GM23338 (cell line): Measurements from ENCODE around the gene RBKS. TPM values are rescaled to one million over a fixed set of nuclear protein-coding genes. Genes with fewer than 3 reads are reported as not detected.

Experiments used
- ATAC-seq: fragments of 200-7000 bp; cut with Tn5 transposase; 3 replicates; pipeline ENCODE4 v1.9.1; 2020
- DNase-seq: peaks from one replicate; pipeline ENCODE4 v3.0.0-alpha.2; 2015; ENCODE audit warnings: low spot score
- H2AFZ ChIP-seq: fragments of 200-600 bp; sonication (generic); 2 replicates; pipeline ENCODE4 v1.8.0; 2016; ENCODE audit warnings: antibody characterized with exemption, mild to moderate bottlenecking, moderate library complexity
- H3F3A ChIP-seq: fragments of 200-600 bp; sonication (generic); replicated peaks from 2 replicates; pipeline ENCODE4 v1.8.0; 2017; ENCODE audit warnings: antibody characterized with exemption, mixed run types, low read depth
- H3K27ac ChIP-seq: fragments of 200-600 bp; sonication (generic); 2 replicates; pipeline ENCODE4 v1.6.1; 2016; ENCODE audit warnings: low read depth
- H3K27me3 ChIP-seq: fragments of 200-600 bp; sonication (generic); 2 replicates; pipeline ENCODE4 v1.8.0; 2016; ENCODE audit warnings: mild to moderate bottlenecking, mixed run types, moderate library complexity; ENCODE audit not compliant: insufficient read depth
- H3K36me3 ChIP-seq: fragments of 200-600 bp; sonication (generic); 2 replicates; pipeline ENCODE4 v1.8.0; 2016; ENCODE audit warnings: mild to moderate bottlenecking; ENCODE audit not compliant: insufficient read depth
- H3K4me1 ChIP-seq: fragments of 200-600 bp; sonication (generic); 2 replicates; pipeline ENCODE4 v1.8.0; 2016; ENCODE audit warnings: mild to moderate bottlenecking, moderate library complexity; ENCODE audit not compliant: insufficient read depth
- H3K4me2 ChIP-seq: fragments of 200-600 bp; sonication (generic); 2 replicates; pipeline ENCODE4 v1.7.1; 2017; ENCODE audit warnings: mixed run types
- H3K4me3 ChIP-seq: fragments of 200-600 bp; sonication (generic); 2 replicates; pipeline ENCODE4 v1.6.1; 2016; ENCODE audit warnings: mixed run types
- H3K79me2 ChIP-seq: fragments of 200-600 bp; sonication (generic); replicated peaks from 2 replicates; pipeline ENCODE4 v1.8.0; 2017; ENCODE audit warnings: mild to moderate bottlenecking; ENCODE audit not compliant: insufficient read depth
- H3K9me2 ChIP-seq: fragments of 200-600 bp; sonication (generic); 2 replicates; pipeline ENCODE4 v1.8.0; 2017; ENCODE audit not compliant: insufficient read depth
- H4K20me1 ChIP-seq: fragments of 200-600 bp; sonication (generic); replicated peaks from 2 replicates; pipeline ENCODE4 v1.8.0; 2017; ENCODE audit warnings: mild to moderate bottlenecking; ENCODE audit not compliant: insufficient read depth
- H3K27ac Mint-ChIP-seq: 2 replicates; pipeline ENCODE4 v1.8.0; 2020; ENCODE audit warnings: inconsistent platforms, mild to moderate bottlenecking, moderate library complexity, mixed read lengths
- H3K27me3 Mint-ChIP-seq: 3 replicates; pipeline ENCODE4 v1.8.0; 2022; ENCODE audit warnings: low read depth, mild to moderate bottlenecking, moderate library complexity, mixed read lengths, inconsistent platforms; ENCODE audit not compliant: insufficient read depth, poor library complexity
- H3K36me3 Mint-ChIP-seq: 3 replicates; pipeline ENCODE4 v1.8.0; 2021; ENCODE audit warnings: low read depth, mild to moderate bottlenecking, inconsistent platforms, moderate library complexity, mixed read lengths
- H3K4me1 Mint-ChIP-seq: 3 replicates; pipeline ENCODE4 v1.8.0; 2020; ENCODE audit warnings: mild to moderate bottlenecking, inconsistent platforms, mixed read lengths
- H3K4me3 Mint-ChIP-seq: 3 replicates; pipeline ENCODE4 v1.8.0; 2021; ENCODE audit warnings: moderate library complexity, mild to moderate bottlenecking, inconsistent platforms, mixed read lengths
- H3K9me3 Mint-ChIP-seq: 3 replicates; pipeline ENCODE4 v1.8.0; 2020; ENCODE audit warnings: moderate library complexity, mild to moderate bottlenecking, inconsistent platforms, mixed read lengths
- CREB1 ChIP-seq: fragments of 250-450 bp; sonication (Bioruptor Pico); IDR thresholded peaks from 2 replicates; pipeline ENCODE4 v1.5.0; 2020; ENCODE audit warnings: low read depth, mild to moderate bottlenecking, moderate library complexity
- CTCF ChIP-seq, 2 experiments: fragments of 200-600 bp in 1 of 2; sonication (generic) in 1 of 2; conservative IDR thresholded peaks; 2 replicates each; pipeline versions ENCODE4 v1.5.1 to v1.6.1; 2016 to 2017; ENCODE audit warnings: antibody characterized with exemption in 2 of 2, low read depth in 2 of 2, mild to moderate bottlenecking in 2 of 2, moderate library complexity in 1 of 2
- ETS1 ChIP-seq: IDR thresholded peaks from 2 replicates; pipeline ENCODE4 v1.6.1; 2016; ENCODE audit warnings: antibody characterized with exemption
- POLR2AphosphoS5 ChIP-seq: IDR thresholded peaks from 2 replicates; pipeline ENCODE4 v1.6.1; 2016; ENCODE audit warnings: antibody characterized with exemption, low read depth
- REST ChIP-seq: IDR thresholded peaks from one replicate; pipeline ENCODE4 v1.6.1; 2018; ENCODE audit warnings: antibody characterized with exemption; ENCODE audit not compliant: unreplicated experiment
- STAT1 ChIP-seq: IDR thresholded peaks from one replicate; pipeline ENCODE4 v1.6.1; 2016; ENCODE audit warnings: antibody characterized with exemption; ENCODE audit not compliant: unreplicated experiment
- ZNF331 ChIP-seq: fragments of 250-450 bp; sonication (Bioruptor Pico); IDR thresholded peaks from 2 replicates; pipeline ENCODE4 v1.5.0; 2020; ENCODE audit warnings: low read depth, mild to moderate bottlenecking, moderate library complexity
- ZNF462 ChIP-seq: fragments of 250-450 bp; sonication (Bioruptor Pico); IDR thresholded peaks from 2 replicates; pipeline ENCODE4 v1.5.0; 2020; ENCODE audit warnings: mild to moderate bottlenecking, moderate library complexity
- long read RNA-seq: library from polyadenylated mRNA; unstranded; transcript quantifications from one replicate; pipeline ENCODE4 v2.0.0, GENCODE V29; 2020; ENCODE audit not compliant: unreplicated experiment
- polyA plus RNA-seq: library from polyadenylated mRNA; unstranded; fragments of >200 nt; fragmentation: Nextera tagmentation; extraction: Ambion mirVana; gene quantifications from 2 replicates; pipeline ENCODE4 v1.2.1, GENCODE V29; 2016
- total RNA-seq: library from RNA; depleted of rRNA; stranded (reverse); fragments of >200 nt; shearing (Covaris generic); gene quantifications from 2 replicates; pipeline ENCODE4 v1.2.3, GENCODE V29; 2014; rRNA removed

RBKS gene
- 0.54 and 1.5 TPM in 2 replicates for total RNA-seq
- 1.3 and 1.5 TPM in 2 replicates for polyA plus RNA-seq
- long read RNA-seq, partial matches to known transcripts = 0 of 3 reads
- long read RNA-seq, other reads (novel, unspliced or antisense) = 0 of 3 reads

- Mint-ChIP-seq H3K36me3 (peaks cover 2% of the 10 kb centered on the region; the same call in 1 of the 3 replicates), H3K27me3 (peaks cover 8% of the 10 kb centered on the region), H3K4me3 (peak within 1 kb of the TSS; percentile 100), H3K27ac (peak within 1 kb of the TSS; percentile 99), H3K4me1 (peaks cover 3% of the 10 kb centered on the region; the same call in 1 of the 3 replicates), H3K9me3 (no peaks in the 10 kb centered on the region)
- Histone ChIP-seq H2AFZ (peak within 1 kb of the TSS; percentile 99), H3K4me2 (peak within 1 kb of the TSS; percentile 83), H3F3A (peaks cover 8% of the 10 kb centered on the region; the same call in 1 of the 2 replicates), H3K9me2 (no peaks in the 10 kb centered on the region), H3K4me3 (peak within 1 kb of the TSS; percentile 87), H3K27me3 (no peaks in the 10 kb centered on the region), H3K36me3 (no peaks in the 10 kb centered on the region), H4K20me1 (no peaks in the 10 kb centered on the region), H3K27ac (peak within 1 kb of the TSS; percentile 97), H3K4me1 (peaks cover 5% of the 10 kb centered on the region; the same call in 1 of the 2 replicates), H3K79me2 (peaks cover 12% of the 10 kb centered on the region)
- no peak for TF ChIP-seq ETS1
- no peak for TF ChIP-seq STAT1
- no peak for TF ChIP-seq ZNF462
- peak; percentile 16 for TF ChIP-seq REST
- TF ChIP-seq CREB1 (CRISPR knock-in tag) = peak; percentile 54; the same call in 1 of the 2 replicates
- TF ChIP-seq CTCF (conservative IDR thresholded peaks at IDR 0.05; ENCODE audit: low read depth in 2 of 2) = no peak
- TF ChIP-seq POLR2AphosphoS5 = peak; percentile 87
- no peak for TF ChIP-seq ZNF331
- DNase-seq (peak; percentile 91), ATAC-seq (peak; percentile 89)
These were observed at the start of gene RBKS, which contains the start of gene BABAM2 for GRCh38 chr2:27890146-27890923. Gene RBKS (minus strand): TSS chr2:27890387. CDS start chr2:27890345, 42 bp downstream. Gene BABAM2 (plus strand): TSS chr2:27890729. CDS start chr2:27894557, 3,828 bp downstream.
